Panc1 (cell line): ENCODE data around the gene PALM2AKAP2. TPM values are rescaled to one million over a fixed set of nuclear protein-coding genes. Genes with fewer than 3 reads are reported as not detected.

ENCODE experiments used
- ATAC-seq: fragments of 200-7000 bp; cut with Tn5 transposase; 2 replicates; pipeline ENCODE4 v1.9.1; 2020; ENCODE audit warnings: mild to moderate bottlenecking, moderate library complexity
- BruUV-seq: library from RNA; stranded (reverse); fragments of 400-500 nt; replicated peaks from 2 replicates; lab custom pipeline; 2021; lab: Mats Ljungman, UMichigan
- CTCF ChIA-PET: fragments of 300-600 bp; sonication (Branson Sonifier 250); formaldehyde crosslinking; loops from one replicate; lab custom pipeline; 2022; ENCODE audit warnings: antibody characterized with exemption; lab: Charles Lee
- POLR2A ChIA-PET: fragments of 300-600 bp; sonication (Branson Sonifier 250); formaldehyde crosslinking; loops from one replicate; lab custom pipeline; 2022; ENCODE audit warnings: antibody characterized with exemption; lab: Charles Lee
- DNase-seq: peaks from one replicate; pipeline ENCODE4 v3.0.0-alpha.2; 2010; ENCODE audit warnings: low read depth, low spot score
- H3K27ac ChIP-seq: 2 replicates; pipeline ENCODE4 v1.5.1; 2011; ENCODE audit warnings: mild to moderate bottlenecking, low read length, inconsistent platforms
- H3K27me3 ChIP-seq: fragments of 200-500 bp; sonication (Bioruptor generic); 2 replicates; pipeline ENCODE4 v1.6.0; 2014; ENCODE audit warnings: low read length, inconsistent platforms; ENCODE audit not compliant: control insufficient read depth, insufficient read depth
- H3K36me3 ChIP-seq: fragments of 200-500 bp; sonication (Bioruptor generic); 2 replicates; pipeline ENCODE4 v1.5.1; 2014; ENCODE audit warnings: inconsistent platforms, mild to moderate bottlenecking, low read length, moderate library complexity; ENCODE audit not compliant: control insufficient read depth, insufficient read depth
- H3K4me1 ChIP-seq: 2 replicates; pipeline ENCODE4 v1.5.1; 2011; ENCODE audit warnings: inconsistent platforms, mild to moderate bottlenecking, low read length, moderate library complexity; ENCODE audit not compliant: control insufficient read depth, insufficient read depth
- H3K4me3 ChIP-seq, 2 experiments: 2 replicates each; pipeline ENCODE4 v1.5.1; 2011 to 2012; ENCODE audit warnings: low read depth in 2 of 2, low read length in 2 of 2, mild to moderate bottlenecking in 2 of 2, inconsistent platforms in 1 of 2, moderate library complexity in 1 of 2
- H3K9me3 ChIP-seq: fragments of 200-500 bp; sonication (Bioruptor generic); 2 replicates; pipeline ENCODE4 v1.5.1; 2014; ENCODE audit warnings: low read depth, mild to moderate bottlenecking, inconsistent platforms, low read length, moderate library complexity; ENCODE audit not compliant: control insufficient read depth, insufficient read depth
- POLR2AphosphoS5 ChIP-seq: IDR thresholded peaks from 2 replicates; pipeline ENCODE4 v1.6.1; 2012; ENCODE audit warnings: mild to moderate bottlenecking, low read depth, low read length, moderate library complexity
- REST ChIP-seq, 2 experiments: IDR thresholded peaks; 2 replicates each; pipeline ENCODE4 v1.6.1; 2011 to 2012; ENCODE audit warnings: low read depth in 2 of 2, control low read depth in 1 of 2, low read length in 1 of 2, mild to moderate bottlenecking in 1 of 2, moderate library complexity in 1 of 2; ENCODE audit not compliant: insufficient read depth in 1 of 2
- SIN3A ChIP-seq: IDR thresholded peaks from 2 replicates; pipeline ENCODE4 v1.6.1; 2012; ENCODE audit warnings: low read depth, mild to moderate bottlenecking, low read length, moderate library complexity, borderline replicate concordance; ENCODE audit not compliant: insufficient read depth
- TCF7L2 ChIP-seq: IDR thresholded peaks from 2 replicates; pipeline ENCODE4 v1.6.1; 2011; ENCODE audit warnings: mild to moderate bottlenecking, low read depth, low read length, inconsistent platforms
- in situ Hi-C: cut with HindIII; loops from 2 replicates; pipeline ENCODE4 v1.10.0; 2016; ENCODE audit warnings: low sequenced_read_pairs, low pct_unique_long_range_greater_than_20kb
- intact Hi-C: fragments of 100-400 bp; cut with micrococcal nuclease; formaldehyde crosslinking; loops from one replicate; pipeline ENCODE4 v1.10.0; 2022; ENCODE audit not compliant: unreplicated experiment
- total RNA-seq: library from RNA; stranded (reverse); gene quantifications from one replicate; pipeline ENCODE4 v1.2.1, GENCODE V29; 2021; ENCODE audit not compliant: unreplicated experiment
- TF ChIP-seq, protein P1 (sequence below): fragments of 450-650 bp; IDR thresholded peaks from 2 replicates; pipeline ENCODE4 v1.5.1; 2017; ENCODE audit warnings: mild to moderate bottlenecking

The PALM2AKAP2 gene
- total RNA-seq, 1 experiment from 2014 or later = 0.44 TPM

- intact Hi-C loops (no loop called here), in situ Hi-C loops (no loop called here)
- ATAC-seq = no peak
Measured at GRCh38 chr9:109767404-109767803, 12.6 kb upstream of the PALM2AKAP2 start.

DNA sequence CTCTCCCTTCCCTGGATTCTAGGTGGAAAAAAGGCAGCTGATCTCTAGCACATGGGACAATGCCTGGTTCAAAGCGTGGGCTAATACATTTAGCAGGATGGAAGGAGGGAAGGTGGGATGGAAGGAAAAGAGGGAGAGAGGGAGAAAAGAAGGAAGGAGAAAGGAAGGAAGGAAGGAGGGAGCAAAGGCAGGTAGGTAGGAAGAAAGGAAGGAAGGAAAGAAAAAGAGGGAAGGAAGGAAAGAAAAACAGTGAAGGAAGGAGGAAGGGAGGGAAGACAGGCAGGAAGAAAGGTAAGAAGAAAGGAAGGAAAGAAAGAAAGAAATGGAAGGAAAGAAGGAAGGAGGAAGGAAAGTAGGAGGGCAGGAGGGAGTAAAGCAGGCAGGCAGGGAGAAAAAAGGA lies 12.2 kb upstream of the PALM2AKAP2 start:
- in situ Hi-C loops (no loop called here), intact Hi-C loops (no loop called here)

More at GRCh38 chr9:109767404-109767803, 12.6 kb upstream of the PALM2AKAP2 start:
- Histone ChIP-seq H3K36me3 (no peaks in the 10 kb centered on the region), H3K27ac (no peak overlapping the region), H3K9me3 (no peaks in the 10 kb centered on the region), H3K4me3 (no peak overlapping the region), H3K27me3 (peaks cover 2% of the 10 kb centered on the region; the same call in 1 of the 2 replicates), H3K4me1 (no peaks in the 10 kb centered on the region)
- DNase-seq = no peak
- BruUV-seq = no TSS peak
- TF ChIP-seq POLR2AphosphoS5 (no peak), TCF7L2 (no peak), REST (IDR thresholded peaks at IDR 0.05; ENCODE audit: insufficient read depth in 1 of 2, low read depth in 2 of 2, low read length in 1 of 2) (no peak), SIN3A (no peak)
- TF ChIP-seq, protein P1, sequence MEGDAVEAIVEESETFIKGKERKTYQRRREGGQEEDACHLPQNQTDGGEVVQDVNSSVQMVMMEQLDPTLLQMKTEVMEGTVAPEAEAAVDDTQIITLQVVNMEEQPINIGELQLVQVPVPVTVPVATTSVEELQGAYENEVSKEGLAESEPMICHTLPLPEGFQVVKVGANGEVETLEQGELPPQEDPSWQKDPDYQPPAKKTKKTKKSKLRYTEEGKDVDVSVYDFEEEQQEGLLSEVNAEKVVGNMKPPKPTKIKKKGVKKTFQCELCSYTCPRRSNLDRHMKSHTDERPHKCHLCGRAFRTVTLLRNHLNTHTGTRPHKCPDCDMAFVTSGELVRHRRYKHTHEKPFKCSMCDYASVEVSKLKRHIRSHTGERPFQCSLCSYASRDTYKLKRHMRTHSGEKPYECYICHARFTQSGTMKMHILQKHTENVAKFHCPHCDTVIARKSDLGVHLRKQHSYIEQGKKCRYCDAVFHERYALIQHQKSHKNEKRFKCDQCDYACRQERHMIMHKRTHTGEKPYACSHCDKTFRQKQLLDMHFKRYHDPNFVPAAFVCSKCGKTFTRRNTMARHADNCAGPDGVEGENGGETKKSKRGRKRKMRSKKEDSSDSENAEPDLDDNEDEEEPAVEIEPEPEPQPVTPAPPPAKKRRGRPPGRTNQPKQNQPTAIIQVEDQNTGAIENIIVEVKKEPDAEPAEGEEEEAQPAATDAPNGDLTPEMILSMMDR = no peak
- POLR2A ChIA-PET = no interaction called here
- CTCF ChIA-PET = no interaction called here

More for the DNA sequence above, 12.2 kb upstream of the PALM2AKAP2 start:
- no peak for DNase-seq
- H3K4me1 ChIP-seq = no peaks in the 10 kb centered on the region
- ATAC-seq = no peak
- ChIA-PET CTCF (no interaction called here), POLR2A (no interaction called here)
- H3K9me3 ChIP-seq = no peaks in the 10 kb centered on the region
- TF ChIP-seq, protein P1 = no peak
- TF ChIP-seq REST (IDR thresholded peaks at IDR 0.05; ENCODE audit: insufficient read depth in 1 of 2, low read depth in 2 of 2, low read length in 1 of 2) (no peak), TCF7L2 (no peak), POLR2AphosphoS5 (no peak), SIN3A (no peak)
- H3K36me3 ChIP-seq = no peaks in the 10 kb centered on the region
- BruUV-seq = no TSS peak
- peaks cover 2% of the 10 kb centered on the region; the same call in 1 of the 2 replicates for H3K27me3 ChIP-seq
- no peak overlapping the region for H3K4me3 ChIP-seq
- H3K27ac ChIP-seq = no peak overlapping the region
